LNCaP clone FGC (cell line): ENCODE data around the gene VPS37C.

Experiments used
- DNase-seq: peaks from one replicate; pipeline ENCODE4 v3.0.0-alpha.2; 2011; ENCODE audit warnings: low read depth
- H3K4me3 ChIP-seq: 2 replicates; pipeline ENCODE4 v1.5.1; 2011; ENCODE audit warnings: mild to moderate bottlenecking, low read depth, low read length, control low read depth
- TF ChIP-seq, protein P1 (sequence below): IDR thresholded peaks from 2 replicates; pipeline ENCODE4 v1.5.1; 2012; ENCODE audit warnings: mild to moderate bottlenecking; ENCODE audit not compliant: control insufficient read depth, insufficient read depth; ENCODE audit errors: extremely low read depth

VPS37C gene

DNA sequence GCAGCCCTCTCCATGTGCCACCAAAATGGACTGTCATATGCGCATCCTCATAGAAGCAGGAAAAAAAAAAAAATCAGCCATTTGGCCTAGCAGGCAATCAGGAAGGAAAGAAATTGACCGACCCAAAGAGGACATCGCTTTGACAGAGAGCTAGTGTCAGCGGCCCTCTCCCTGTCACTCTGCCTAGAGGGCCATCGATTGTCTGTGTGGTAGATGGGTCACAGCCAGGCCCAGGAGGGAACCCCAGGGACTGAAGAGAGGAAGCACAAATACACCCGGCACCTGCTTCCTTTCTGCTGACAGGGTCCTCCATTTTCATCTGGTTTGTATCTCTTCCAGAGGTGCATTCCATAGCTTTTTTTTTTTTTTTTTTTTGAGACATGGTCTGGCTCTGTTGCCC lies 21.8 kb downstream of the VPS37C start:
- H3K4me3 ChIP-seq: no peak overlapping the region
- TF ChIP-seq, protein P1, sequence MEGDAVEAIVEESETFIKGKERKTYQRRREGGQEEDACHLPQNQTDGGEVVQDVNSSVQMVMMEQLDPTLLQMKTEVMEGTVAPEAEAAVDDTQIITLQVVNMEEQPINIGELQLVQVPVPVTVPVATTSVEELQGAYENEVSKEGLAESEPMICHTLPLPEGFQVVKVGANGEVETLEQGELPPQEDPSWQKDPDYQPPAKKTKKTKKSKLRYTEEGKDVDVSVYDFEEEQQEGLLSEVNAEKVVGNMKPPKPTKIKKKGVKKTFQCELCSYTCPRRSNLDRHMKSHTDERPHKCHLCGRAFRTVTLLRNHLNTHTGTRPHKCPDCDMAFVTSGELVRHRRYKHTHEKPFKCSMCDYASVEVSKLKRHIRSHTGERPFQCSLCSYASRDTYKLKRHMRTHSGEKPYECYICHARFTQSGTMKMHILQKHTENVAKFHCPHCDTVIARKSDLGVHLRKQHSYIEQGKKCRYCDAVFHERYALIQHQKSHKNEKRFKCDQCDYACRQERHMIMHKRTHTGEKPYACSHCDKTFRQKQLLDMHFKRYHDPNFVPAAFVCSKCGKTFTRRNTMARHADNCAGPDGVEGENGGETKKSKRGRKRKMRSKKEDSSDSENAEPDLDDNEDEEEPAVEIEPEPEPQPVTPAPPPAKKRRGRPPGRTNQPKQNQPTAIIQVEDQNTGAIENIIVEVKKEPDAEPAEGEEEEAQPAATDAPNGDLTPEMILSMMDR: no peak
- no peak for DNase-seq

DNA sequence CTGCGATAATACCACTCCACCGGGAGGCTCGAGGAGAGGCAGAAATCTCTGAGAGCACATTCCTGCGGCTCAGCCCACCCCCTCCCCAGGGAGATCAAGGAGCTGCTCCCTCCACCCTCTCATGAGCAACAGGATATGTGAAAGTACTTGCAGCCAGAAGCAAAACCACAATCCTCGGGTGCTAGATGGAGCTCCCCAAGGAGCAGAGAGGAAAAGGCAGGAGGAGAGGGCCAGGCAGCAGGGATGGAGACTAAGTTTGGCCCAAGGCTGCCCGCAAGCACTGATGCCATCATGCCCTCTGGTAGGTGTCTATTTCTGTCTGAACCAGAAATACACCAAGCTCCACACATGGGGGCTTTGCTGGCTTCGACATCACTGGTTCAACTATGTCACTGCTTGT lies 22.3 kb downstream of the VPS37C start:
- DNase-seq: no peak
- TF ChIP-seq, protein P1: no peak
- H3K4me3 ChIP-seq: no peak overlapping the region

DNA sequence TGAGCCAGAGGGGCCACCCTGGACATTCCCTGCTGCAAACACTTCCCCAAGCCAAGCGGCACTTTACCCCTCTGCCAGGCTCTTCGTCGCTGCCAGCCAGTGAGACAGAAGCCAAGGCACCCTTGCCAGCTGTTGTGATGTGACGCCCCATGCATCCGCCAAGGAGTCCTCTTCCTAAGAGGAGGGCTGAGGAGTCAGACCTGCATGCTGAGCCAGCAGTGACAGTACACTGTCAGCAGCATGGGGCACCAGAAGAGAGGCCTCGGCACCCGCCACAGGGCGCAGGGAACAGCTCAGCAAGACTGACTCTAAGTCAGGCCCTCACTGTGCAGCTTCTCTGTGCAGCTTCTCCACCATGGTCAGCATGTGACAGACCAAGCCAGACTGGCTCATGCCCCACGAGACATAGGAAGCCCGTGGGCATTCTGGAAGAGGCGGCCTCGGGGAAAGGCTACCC lies 26.4 kb downstream of the VPS37C start:
- no peak for DNase-seq
- TF ChIP-seq, protein P1: no peak
- no peak overlapping the region for H3K4me3 ChIP-seq

DNA sequence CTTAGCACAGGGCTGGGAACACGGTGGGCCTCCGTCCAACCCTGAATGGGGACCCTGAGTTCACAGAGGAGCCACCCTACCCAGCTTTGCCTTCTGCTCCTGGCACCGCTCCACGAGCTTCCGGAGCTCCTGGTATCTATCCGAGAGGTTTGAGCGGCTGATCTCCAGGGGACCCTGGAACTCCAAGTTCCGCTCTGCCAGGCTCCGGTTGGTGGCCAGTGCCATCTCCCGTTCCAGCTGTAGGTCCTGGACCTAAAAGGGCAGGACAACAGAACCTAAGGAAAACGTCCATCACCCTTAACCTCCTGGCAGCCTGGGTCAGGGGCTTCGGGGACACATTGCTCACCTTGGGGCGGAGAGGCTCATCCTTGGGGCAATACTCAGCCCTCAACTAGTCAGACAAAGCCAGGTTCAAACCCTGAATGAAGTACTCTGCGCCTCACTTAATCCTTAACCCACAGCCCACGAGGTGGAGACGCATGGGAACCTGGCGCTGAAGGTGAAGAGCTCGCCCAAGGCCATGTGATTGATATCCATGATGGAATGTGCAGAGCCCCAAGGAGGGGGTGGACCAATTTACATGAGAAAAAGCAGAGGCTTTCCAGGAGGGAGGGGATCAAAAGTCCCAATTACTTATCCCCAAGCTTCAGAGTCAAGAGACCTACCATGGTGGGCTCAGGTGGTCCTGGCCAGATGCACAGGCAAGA lies 27.1 kb downstream of the VPS37C start:
- DNase-seq: no peak
- no peak overlapping the region for H3K4me3 ChIP-seq
- TF ChIP-seq, protein P1: no peak

DNA sequence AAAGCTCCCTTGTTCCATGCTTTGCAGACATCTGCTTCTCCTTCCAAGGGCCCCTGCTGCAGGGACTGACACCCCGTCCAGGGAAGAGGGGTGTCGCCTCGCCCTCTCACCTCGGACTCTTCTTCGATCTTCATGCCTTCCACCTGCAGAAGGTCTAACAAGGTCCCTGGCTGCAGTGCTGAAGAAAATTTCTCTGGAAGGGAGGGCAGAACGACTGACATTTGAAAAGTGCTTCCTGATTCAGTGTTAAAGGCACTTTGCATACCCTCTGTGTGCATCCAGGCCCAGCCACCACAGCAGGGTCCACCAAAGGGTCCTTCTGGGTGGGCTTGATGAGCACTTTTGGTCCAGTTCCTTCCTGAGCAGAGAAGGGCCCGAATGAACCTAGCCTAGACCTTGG lies 28.1 kb downstream of the VPS37C start:
- no peak overlapping the region for H3K4me3 ChIP-seq
- no peak for DNase-seq
- TF ChIP-seq, protein P1: no peak

DNA sequence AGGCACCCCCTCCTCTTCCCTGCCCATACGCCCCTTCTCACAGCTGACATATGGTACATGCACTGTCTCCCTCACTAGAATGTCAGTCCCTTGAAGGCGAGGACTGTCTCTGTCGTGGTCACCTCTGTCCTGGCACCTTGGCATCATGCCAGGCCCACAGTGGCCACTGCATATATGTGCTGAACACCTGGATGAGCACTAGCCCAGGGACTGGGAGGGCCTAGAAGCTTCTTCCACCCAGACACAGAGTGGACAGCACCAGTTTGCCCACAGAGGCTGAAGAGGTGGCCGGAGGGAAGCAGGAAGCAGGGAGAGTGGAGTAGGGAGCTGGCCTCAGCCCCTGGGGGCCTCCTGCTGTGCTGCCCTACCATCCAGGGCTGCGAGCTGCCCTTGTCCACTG lies 28.6 kb downstream of the VPS37C start:
- H3K4me3 ChIP-seq: no peak overlapping the region
- DNase-seq: no peak
- TF ChIP-seq, protein P1: no peak

DNA sequence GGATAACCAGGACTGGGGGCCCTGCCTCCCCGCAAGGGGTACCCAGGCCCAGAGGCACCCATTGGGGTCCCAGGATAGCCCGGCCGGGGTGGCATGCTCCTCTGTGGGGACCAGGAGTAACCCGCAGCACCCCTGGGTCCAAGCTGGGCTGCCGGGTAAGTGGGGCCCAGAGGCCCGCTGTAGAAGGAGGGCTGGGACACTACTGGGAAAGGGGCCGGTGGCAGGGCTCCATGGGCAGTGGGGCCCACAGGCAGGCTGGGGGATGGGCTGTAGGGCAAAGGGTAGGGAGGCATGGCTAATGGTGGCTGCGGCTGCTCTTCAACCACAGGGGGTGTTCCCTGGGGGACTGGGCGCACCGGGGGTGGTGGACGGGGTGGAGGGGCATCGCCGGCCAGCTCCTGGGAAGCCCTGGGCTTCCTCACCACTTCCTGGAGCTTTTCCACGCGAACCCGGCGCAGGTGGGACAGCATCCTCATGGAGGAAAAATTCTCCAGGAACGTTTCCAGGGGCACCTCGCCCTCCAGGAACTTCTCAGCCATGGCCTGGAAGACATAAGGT lies 29.1 kb downstream of the VPS37C start:
- no peak for DNase-seq
- TF ChIP-seq, protein P1: no peak
- H3K4me3 ChIP-seq: no peak overlapping the region
